ENCODE data around the gene DTX3. TPM values are rescaled to one million over a fixed set of nuclear protein-coding genes. Genes with fewer than 3 reads are reported as not detected.
"Not testable (repeated sequence)": the region's sequence is repeated elsewhere in the genome, so short reads cannot be mapped to it uniquely, and the experiment has no call there.

Gene DTX3
- total RNA-seq, 1 donor from 2014 or later, result 19.2 TPM

DNA sequence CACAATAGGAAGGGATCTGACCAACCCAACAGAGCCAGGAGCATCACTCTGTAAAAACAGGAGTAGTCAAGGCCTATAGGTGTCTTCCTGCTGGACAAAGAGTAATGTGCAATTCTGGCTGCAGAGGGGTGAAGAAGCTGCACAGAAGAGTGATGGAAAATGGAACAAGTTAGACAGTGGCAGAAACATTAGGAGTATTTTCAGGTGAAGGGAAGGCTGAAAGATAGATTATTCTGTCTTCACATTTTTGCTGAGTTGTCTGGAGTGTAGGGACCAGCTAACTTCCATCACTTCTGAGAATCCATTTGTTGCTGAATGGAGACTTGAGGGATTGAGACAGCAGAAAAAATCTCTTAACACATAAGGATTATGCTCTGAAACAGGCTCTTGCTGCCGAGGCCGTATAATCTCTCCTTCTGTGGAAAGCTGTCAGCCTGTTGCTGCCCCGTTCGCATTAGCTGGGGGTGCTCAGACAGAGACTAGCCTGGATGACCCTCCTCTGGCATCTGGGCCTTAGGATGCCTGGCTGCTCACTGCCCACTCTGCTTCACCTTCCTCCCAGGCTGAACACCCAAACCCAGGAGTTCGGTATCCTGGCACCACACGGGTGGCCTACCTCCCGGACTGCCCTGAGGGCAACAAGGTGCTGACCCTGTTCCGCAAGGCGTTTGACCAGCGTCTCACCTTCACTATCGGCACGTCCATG is 3.5 kb downstream of the DTX3 start:
- no peak for DNase-seq

DNA sequence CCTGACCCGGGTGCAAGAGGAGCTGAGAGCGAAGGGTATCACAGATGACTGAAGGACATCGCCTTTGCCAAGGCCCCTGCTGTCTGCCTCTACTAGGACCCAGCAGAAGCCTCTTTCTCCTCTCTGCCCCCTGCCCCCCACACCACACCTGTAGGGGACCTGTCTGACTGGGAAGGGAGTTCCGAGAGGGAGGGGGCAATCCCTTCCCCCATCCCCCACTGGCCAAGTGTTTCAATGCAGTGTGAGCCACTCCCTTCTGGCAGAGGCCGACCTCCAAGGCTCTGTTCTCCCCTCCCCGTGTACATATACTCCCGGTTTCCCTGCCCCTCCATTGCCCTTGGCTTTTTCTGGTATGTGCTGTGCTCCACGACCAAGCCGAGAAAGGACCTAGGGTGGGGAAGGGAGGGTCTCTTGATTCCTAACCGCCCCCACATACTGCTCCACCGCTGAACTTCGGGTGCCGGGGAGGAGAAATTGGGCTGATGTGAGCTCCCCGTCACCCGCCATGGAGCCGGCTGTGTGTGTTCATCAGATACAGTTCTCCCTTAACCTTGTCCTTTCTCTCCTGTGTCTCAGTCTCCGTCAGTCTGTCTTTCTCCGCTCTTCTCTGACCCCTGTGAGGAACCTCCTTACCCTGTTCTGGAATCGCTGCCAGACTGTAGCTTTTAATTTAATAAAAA is 4.6 kb downstream of the DTX3 start:
- peak; percentile 20 for DNase-seq

DNA sequence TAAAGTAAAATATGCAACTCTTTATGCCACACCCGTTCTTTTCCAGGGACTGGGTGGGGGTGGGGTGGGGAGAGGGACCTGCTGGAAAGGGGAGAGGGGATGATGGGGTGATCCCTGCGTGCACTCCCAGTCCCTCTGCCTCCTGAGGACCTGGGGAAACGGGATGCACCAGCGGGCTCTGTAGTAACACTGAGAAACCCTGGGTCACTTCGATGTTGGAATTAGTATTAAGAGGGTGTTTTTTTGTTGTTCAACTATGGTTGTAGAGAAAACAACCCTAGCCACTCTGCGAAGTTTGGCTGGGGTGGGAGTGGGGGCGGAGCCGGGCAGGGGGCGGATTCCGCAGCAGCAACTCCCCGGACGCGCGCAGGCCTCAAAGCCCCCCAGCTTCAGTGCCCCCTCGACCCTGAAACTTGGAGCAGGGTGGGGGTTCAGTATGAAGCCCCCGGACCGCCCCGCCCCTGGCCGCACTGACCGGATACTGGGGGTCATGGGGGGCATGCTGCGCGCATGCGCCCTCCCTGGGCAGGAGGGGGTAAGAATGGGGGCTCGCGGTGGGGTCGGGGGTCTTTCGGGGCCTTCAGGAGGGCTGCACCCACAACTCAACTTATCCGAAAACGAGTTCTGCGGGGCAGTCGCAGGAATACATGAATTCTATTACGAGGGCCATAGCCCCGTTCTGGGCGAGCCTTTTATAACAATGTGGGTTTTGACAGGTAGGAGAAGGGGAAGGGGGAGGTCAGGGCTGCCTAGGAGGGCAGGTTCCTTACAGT is 5.3 kb downstream of the DTX3 start:
- peak; percentile 48 for DNase-seq

DNA sequence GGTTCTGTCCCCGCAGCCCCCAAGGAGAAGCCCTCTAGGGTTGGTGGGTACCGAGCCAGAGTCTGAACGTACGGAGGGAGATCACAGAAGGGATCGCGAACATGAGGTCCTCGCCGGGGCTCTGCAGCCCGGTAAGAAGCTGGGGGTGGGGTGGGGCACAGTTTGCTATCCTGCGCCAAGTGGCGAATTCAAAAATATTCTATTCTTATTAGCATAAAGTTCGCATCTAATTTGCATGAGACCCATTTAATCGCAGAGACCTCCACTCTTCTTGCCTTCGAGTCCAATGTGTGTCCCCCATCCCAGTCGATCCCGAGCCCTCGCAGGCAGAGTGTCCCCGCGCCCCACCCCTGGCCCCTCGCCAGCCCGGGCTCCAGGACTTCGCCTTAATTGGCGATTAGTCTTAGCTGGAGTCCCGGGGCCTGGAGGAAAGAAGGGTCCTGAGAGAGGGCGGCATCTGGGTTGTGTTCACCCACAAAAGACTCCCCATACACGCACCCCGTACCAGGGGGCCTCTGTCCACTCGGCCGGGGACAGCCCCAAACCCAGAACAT is 6.0 kb downstream of the DTX3 start:
- peak; percentile 70 for DNase-seq

DNA sequence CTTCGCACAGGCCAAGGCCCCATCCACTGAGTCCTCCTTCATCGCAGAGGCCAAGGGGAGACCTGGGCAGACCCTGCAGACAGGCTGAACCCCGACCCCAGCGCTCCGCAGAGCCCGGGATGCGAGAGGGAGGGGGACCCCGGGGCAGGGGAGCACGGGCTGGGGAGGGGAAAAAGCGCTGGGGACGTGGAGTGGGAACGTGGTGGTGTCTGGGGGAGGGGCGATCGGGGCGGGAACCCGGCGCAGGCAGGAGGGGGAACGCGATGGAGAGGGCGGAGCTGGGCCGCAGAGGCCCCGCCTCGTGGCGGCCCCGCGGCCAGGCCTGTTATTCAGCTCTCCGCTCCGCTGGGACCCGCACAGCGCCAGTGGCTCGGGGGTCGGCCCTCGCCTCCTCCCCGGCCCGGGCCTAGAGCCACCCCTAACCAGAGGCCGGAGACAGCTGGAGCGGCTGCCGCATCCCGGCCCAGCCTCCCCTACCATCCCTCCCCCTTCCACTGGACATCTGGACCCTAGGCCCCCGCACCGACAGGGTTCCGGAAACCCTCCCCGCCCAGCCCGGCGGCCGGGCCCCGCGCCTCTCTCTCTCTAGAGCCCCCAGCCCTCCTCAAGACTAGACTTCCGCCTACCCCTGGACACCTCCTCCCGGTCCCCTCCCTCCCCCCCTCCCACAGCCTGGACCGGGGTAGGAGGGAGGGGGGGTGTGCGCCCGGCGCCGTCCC is 6.6 kb downstream of the DTX3 start, which contains the start of gene ARHGEF25:
Gene ARHGEF25, plus strand, starts transcription at position 328 of the 719 bp plus-strand sequence. CDS start 460 bp downstream, outside the sequence.
- peak; percentile 91 for DNase-seq

DNA sequence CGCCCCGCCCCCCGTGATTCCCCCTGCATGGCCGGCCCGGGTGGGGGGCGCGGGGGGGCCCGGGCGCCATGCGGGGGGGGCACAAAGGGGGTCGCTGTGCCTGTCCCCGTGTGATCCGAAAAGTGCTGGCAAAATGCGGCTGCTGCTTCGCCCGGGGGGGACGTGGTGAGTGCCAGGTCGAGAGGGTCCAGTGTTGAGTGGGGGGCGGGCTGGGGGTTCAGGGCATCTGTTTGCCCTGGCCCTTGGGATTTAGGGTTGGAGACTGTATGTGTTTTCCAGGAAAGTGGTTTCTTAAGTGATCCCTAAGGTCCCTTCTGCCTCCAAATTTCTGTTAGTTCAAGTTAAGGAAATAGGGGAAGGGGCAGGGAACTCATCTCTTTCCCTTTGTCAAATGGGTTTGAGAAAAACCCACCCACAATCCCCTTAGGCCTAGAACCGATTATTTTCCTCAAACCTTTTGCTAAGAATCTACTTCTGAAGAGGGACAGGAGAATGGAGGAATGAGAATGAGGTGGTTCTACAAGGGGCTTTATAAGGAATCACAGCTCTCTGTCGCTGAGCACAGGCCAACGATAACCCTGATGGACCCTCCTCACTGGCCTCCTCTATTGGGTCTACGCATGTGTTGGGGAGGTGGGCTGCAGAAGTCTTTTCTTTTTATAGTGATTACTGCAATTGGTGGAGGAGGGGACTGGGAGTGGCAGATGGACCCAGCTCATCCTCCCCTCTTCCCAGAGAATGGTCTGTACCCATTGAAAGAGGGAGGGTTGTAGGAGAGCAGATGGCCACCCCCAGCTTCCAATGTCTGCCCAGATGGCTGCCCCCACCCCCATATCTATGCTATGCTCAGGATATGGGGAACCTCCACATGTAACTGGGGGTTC is 7.4 kb downstream of the DTX3 start:
- DNase-seq, result no peak

DNA sequence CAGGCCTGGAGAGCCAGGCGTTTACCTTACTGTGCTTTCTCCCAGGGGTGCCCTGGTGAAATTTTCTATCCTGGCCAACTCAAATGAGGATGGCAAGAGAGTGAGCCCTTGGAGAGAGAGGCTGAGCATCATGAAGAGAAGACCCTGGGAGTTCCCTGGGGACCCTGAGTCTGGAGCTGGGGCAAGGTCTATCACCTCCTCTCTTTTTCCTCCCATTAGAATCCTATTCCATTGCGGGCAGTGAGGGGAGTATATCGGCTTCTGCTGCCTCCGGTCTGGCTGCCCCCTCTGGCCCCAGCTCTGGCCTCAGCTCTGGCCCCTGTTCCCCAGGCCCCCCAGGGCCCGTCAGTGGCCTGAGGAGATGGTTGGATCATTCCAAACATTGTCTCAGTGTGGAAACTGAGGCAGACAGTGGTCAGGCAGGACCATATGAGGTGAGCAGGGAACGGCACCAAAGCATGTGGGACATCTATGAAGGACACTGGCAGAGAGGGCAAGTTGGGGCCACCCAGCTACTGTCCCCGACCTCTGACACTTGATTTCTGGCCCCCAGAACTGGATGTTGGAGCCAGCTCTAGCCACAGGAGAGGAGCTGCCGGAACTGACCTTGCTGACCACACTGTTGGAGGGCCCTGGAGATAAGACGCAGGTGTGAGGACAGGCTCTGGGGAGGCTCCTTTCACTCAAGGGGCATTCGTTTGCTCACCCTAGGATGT is 8.2 kb downstream of the DTX3 start:
- no peak for DNase-seq

DNA sequence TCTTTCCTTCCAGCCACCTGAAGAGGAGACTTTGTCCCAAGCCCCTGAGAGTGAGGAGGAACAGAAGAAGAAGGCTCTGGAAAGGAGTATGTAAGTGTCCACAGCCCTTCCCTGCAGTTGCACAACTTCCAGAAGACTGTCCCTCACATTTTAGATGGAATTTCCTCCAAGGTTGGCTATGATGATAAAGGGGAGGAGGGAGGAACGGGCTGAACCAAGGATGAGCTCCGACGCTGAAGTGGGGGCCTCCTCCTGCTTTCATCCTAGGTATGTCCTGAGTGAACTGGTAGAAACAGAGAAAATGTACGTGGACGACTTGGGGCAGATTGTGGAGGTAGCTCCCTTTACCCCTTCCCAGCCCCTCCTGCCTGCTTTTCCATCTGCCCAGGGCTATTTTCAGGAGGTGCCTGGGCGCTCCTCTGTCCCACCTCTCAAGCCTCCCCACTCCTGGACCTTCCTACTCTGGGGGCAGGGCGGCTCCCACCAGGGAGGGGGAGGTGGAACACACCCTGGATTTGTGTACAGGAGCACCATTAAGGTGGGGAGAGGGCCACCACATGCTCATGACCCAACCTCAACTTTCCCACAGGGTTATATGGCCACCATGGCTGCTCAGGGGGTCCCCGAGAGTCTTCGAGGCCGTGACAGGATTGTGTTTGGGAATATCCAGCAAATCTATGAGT is 8.9 kb downstream of the DTX3 start:
- DNase-seq, result no peak

DNA sequence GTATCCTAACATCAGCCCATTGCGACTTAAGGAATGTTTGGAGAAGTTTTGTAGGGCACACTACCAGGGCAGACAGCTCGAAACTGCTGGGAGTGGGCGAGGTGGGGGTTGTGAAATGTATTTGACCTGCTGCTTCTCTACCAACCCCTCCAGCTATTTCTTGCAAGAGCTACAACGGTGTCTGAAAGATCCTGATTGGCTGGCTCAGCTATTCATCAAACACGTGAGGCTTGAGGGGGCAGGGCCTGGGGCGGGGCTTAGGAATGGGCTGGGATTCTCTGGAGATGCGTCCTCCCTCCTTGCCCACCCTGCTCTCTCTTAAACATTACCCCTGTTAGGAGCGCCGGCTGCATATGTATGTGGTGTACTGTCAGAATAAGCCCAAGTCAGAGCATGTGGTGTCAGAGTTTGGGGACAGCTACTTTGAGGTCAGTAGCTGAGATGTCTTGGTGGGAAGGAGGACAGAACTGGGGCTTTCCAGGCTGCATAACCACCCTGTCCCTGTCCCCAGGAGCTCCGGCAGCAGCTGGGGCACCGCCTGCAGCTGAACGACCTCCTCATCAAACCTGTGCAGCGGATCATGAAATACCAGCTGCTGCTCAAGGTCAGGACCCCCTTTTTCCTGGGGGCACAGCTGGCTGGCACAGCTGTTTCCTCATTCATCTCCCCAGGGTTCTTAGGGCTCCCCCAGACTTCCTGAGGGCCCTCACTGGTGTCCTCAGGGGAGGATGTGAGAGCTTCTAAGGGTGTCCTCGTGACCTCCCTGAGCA is 9.7 kb downstream of the DTX3 start:
- DNase-seq, result peak; percentile 35

DNA sequence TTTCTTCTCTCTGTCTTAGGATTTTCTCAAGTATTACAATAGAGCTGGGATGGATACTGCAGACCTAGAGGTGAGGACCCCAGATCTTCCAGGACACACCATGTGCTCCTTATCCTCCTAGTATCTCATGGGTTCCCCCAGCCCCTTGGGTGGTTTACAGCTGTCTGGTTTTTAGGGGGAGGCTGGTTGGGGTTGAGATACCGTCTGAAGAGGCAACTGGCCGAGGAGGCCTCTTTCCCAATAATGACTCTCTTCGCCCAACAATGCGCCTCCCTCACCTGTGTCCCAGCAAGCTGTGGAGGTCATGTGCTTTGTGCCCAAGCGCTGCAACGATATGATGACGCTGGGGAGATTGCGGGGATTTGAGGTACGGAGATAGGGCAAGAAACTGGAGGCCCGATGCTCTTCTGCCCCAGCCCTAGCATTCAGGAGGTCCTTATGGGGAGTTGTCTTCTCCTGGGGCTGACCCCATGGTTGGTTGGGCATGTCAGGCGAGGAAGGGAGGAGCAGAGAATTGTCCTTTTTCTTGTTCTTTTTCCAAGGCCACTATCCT is 10.4 kb downstream of the DTX3 start:
- DNase-seq, result no peak

DNA sequence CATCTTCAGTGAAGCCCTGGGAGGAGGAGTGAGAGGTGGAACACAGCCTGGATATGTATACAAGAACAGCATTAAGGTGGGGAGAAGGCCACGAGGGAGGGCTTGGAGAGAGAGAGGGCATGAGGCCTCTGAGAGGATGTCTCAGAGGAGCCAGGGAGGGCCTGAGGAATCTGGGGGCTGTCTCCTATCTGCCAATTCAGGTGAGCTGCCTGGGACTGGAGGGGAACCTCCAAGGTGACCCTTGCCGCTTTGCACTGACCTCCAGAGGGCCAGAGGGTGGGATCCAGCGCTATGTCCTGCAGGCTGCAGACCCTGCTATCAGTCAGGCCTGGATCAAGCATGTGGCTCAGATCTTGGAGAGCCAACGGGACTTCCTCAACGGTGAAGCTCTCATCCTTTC is 11.0 kb downstream of the DTX3 start:
- no peak for DNase-seq

DNA sequence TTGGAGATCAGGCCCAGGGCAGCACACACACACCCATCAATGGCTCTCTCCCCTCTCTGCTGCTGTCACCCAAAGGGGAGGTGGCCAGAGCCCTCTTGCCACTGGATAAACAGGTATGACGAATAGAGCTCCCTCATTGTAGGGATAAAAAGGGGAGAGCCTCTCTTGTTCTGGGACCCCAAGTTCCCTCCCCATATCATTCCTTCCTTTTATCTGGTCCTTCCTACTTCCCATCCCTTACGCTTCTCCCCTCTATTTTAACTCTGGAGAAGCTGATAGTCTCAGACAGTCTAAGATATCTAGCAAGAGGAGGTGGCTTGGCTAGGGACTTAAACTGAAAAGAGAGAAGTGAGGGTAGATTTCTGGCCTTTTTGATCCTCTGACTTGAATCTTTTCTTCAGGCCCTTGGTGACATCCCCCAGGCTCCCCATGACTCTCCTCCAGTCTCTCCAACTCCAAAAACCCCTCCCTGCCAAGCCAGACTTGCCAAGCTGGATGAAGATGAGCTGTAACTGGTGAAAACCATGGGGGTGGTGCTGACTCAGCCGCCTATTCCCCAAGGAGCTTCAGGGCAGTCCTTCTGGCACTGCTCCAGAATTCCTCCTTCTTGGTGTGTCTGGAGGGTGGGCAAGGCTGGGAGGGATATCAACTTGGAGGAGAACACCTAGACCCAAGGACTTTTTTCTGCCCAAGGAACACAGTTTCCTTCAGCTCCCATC is 11.9 kb downstream of the DTX3 start:
- no peak for DNase-seq

DNA sequence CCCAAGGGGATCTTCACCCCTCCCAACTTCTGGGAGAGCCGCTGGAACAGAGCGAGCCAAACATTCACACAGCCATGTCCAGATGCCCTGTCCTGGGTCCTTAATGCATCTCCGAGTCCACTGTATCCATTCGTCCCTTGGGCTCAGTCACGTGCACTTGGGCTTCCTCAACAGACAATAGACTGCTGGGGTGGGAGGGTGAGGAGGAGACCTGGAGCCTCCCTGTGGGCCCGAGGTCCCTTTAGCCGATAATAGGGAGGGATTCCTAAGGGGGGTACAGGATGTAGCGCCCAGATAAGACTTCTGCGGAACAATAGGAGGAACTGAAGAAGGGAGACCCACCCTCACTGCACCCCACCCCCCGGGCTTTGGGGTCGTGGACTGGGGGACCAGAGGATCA is 13.3 kb downstream of the DTX3 start:
- no peak for DNase-seq

DNA sequence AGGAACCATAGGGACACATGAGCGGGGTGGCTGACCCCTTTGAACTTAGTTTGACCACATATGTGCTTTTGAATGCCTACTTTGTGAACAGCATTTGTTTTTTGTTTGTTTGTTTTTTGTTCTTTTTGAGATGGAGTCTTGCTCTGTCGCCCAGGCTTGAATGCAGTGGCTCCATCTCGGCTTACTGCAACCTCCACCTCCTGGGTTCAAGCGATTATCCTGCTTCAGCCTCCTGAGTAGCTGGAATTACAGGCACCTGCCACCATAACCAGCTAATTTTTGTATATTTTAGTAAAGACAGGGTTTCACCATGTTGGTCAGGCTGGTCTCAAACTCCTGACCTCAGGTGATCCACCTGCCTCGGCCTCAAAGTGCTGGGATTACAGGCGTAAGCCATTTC is 13.8 kb downstream of the DTX3 start:
- DNase-seq, result not testable (repeated sequence)

DNA sequence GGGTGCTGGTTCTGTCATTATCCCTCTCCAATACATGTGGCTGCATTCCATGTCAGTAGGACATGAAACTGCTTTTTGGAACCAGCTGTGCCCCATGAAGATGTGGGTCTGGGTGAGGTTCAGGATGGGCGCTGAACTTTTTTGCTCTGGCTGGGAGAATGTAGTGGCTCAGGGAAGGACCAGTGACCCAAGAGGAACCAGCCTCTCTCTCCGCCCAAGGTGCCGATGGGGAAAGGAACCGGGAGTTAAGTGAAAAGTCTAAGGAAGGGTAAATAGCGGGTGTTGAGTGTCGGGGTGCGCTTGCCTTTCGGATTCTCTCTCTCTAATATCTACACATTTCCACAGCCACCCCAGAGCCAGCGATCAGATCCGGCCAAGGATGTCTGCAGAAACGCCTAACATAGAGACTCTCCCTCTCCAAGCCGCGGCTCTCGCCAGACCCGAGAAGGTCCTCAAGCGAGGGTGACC is 14.4 kb downstream of the DTX3 start:
- DNase-seq, result no peak

DNA sequence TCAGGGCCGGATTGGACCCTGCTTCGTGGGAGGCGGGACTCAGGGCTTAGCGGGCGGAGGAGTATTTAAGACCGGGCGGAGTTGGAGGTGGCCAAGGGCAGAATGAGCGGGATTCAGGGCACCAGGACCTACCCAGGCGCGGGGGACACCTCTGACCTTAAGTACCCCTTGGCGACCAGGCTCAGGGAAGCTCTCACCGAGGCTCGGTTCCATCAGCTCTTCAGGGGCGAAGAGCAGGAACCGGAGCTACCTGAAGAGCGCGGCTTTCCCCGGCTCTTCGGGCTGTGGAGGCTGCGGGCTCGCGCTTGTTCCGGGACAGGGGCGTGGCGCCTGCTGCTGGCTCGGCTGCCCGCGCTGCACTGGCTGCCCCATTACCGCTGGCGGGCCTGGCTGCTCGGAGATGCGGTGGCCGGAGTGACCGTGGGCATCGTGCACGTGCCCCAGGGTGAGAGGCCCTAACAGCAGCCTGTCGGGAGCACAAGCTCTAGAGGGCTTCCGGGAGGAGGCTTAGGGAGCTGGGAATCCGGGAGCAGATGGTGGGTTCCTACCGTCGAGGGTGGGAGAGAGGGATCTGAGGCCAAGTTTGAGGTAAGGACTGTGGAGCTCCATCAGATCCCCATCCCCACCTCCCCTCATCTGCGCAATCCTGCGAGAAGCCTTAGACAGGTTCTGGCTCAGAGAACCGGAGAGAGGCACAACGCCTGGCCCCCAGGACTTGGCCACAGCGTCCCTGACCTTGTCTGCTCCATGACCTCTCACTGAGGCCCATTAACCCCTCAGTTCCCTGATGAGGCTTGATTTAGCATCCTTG is 15.0 kb downstream of the DTX3 start:
- DNase-seq, result no peak
